CD4-positive, alpha-beta T cell treated with Interleukin-15 for 4 hours (primary cell): ENCODE measurements around the gene GRIP1.

Source experiments
- DNase-seq: peaks from one replicate; pipeline ENCODE4 v3.0.0-alpha.2; 2020; ENCODE audit warnings: low spot score

Gene GRIP1

DNA sequence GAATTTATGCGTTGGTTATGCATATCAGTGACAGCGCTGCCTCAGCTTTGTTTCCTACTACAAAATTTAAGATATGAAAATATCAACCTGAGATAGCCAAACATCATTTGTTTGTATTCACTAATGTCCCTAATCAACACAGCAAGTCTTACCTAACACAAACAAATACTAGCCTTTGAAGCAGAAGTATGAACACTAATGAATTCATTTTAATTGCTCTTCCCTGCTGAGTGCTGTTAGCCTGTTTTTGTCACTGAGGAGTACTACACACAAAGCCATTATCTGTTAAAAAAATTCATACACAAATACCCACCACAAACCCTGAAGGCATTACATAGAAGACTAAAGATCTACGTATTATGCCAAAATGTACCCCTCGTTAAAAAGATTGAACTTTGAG lies 225.8 kb downstream of the GRIP1 start:
- DNase-seq = no peak

GRCh38 chr12:66449531-66449930 lies 229.3 kb downstream of the GRIP1 start:
- DNase-seq = no peak

DNA sequence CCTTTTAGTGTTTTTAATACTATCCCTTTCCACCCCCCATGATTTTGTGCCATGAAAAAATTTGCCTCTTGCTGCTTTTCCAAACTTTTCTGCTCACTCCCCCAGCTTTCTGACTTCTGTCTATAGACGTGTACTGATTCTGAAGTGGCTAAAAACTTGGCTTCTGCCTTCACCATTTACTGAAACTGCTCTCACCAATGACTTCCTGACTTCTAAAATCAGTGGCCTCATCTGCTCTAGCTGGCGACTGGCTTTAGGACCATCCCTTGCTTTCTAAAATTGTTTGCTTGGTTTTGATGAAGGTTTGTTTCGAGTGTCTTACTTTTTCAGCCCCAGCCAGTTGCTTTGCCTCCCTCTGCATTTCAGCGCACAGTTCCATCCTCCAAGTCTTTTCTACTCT lies 231.2 kb downstream of the GRIP1 start:
- no peak for DNase-seq

GRCh38 chr12:66446276-66446675 lies 232.6 kb downstream of the GRIP1 start:
- no peak for DNase-seq

DNA sequence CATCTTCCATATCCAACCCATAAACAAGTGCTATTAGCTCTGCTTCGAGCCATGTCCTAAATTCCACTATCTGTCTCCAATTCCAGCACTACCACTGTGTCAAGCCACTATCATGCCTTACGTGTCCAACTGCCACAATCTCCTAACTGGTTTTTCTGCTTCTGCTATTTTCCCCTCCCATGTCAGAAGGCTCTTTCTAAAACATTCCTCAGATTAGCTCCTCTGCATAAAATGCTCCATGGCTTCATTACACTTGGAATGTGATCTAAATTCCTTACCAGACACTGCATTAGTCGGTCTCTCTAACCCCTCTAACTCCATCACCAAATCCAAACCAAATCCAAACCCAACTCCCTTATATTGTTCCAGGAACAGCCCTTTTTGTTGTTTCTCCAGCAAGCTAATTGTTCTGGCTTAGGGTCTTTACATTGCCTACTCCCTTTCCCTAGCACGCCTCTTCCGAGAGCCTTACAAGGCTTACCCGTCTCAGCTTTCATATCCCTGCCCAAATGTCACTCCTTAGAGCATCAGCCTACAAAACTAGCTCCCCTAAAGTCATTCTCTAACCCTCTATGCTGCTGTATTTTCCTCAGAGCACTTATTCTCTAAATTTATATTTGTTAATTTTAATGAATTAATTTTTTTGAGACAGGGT lies 236.8 kb downstream of the GRIP1 start:
- DNase-seq = no peak

DNA sequence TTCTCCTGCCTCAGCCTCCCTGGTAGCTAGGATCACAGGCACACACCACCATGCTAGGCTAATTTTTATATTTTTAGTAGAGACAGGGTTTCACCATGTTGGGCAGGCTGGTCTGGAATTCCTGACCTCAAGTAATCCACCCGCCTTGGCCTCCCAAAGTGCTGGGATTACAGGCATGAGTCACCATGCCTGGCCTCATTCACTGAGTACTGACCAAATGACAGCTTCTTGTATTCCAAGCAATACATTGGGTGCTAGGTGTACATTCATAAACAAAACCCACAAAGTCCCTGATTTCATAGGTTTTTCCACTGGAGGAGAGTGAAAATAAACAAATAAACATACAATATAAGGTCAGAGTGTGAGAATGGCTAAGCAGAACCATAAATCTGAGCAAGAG lies 240.3 kb downstream of the GRIP1 start:
- DNase-seq = no peak

- no peak for DNase-seq
Observed at GRCh38 chr12:66430106-66430505, 248.8 kb downstream of the GRIP1 start.

GRCh38 chr12:66428870-66429269 lies 250.0 kb downstream of the GRIP1 start:
- no peak for DNase-seq

- DNase-seq = no peak
Observed at GRCh38 chr12:66428261-66428660, 250.6 kb downstream of the GRIP1 start.

GRCh38 chr12:66426696-66427095 lies 252.2 kb downstream of the GRIP1 start:
- no peak for DNase-seq

DNA sequence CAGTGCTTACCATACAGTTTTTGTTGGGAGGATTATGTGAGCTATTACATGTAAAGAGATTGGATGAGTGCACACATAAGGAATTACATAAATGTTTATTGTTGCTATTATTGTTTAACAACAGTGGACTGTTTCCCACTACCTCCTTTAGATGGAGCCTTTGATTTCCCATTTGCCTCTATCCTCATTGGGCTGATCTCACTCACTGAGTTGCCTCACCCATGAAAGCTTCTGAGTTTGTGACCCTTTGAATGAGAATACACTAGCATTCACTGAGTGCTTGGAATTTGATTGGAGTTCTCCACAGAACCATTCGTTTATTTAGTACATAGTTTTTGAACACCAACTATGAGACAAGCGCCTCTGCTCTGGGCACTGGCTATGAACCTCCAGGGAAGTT lies 255.6 kb downstream of the GRIP1 start:
- no peak for DNase-seq

DNA sequence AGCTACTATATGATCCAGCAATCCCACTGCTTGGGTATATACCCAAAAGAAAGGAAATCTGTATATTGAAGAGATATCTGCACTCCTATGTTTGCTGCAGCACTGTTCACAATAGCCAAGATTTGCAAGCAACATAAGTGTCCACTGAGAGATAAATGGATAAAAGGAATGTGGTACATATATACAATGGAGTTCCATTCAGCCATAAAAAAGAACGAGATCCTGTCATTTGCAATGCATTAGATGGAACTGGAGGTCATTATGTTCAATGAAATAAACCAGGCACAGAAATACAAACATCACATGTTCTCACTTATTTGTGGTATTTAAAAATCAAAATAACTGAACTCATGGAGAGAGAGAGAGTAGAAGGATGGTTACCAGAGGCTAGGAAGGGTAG lies 260.0 kb downstream of the GRIP1 start:
- no peak for DNase-seq

DNA sequence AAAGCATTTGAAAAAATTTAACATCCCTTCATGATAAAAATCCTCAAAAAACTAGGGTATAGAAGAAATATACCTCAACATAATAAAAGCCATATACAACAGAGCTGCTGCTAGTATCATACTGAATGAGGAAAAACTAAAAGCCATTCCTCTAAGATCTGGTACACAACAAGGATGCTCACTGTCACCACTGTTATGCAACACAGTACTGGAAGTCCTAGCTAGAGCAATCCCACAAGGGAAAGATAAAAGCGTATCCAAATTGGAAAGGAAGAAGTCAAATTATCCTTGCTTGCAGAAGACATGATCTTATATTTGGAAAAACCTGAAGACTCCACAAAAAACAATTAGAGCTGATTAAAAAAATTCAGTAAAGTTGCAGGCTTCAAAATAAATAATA lies 261.7 kb downstream of the GRIP1 start:
- no peak for DNase-seq

DNA sequence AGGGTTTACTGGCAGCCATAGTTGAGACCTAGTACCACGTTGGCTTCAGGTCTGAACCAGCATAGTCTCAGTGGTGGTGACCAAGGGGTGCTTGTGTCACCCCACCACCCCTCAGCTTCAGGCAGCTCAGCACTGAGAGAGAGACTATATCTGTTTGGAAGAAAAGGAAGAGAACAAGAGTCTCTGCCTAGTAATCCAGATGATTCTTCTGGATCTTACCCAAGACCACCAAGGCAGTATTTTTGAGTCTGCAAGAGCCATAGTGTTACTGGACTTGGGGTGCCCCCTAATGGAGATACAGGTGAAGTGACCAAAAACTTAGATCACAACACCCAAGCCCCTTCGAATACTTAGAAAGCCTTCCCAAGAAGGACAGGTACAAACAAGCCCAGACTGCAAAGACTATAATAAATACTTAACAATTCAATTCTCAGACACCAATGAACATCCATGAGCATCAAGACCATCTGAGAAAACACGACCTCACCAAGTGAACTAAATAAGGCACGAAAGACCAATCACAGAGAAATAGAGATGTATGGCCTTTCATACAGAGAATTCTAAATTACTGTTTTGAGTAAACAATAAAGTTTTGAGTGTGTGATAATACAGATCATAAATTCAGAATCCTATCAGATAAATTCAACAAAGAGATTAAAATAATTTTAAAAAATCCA lies 269.5 kb downstream of the GRIP1 start:
- DNase-seq = peak; percentile 53

GRCh38 chr12:66405395-66405794 lies 273.5 kb downstream of the GRIP1 start:
- no peak for DNase-seq

- DNase-seq = no peak
Observed at GRCh38 chr12:66403746-66404145, 275.1 kb downstream of the GRIP1 start.

DNA sequence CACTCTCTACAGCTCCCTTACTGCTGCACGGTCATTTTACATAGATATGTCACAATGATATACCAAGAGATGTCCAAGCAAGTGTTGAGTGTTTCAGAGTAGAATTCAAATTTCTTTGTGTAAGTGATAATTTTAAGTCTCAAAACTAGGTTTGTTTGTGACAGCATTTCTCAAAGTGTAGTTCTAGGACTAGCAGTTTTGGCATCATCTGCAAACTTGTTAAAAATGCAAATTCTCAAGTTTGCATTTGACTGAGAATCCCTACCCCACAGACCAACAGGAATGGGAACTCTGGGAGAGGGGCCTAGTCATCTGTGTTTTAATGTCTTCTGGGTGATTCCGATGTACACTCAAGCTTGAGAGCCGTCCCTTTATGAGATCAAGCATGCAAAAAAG lies 279.0 kb downstream of the GRIP1 start:
- DNase-seq = no peak

GRCh38 chr12:66398931-66399910 lies 279.7 kb downstream of the GRIP1 start:
- DNase-seq = no peak

DNA sequence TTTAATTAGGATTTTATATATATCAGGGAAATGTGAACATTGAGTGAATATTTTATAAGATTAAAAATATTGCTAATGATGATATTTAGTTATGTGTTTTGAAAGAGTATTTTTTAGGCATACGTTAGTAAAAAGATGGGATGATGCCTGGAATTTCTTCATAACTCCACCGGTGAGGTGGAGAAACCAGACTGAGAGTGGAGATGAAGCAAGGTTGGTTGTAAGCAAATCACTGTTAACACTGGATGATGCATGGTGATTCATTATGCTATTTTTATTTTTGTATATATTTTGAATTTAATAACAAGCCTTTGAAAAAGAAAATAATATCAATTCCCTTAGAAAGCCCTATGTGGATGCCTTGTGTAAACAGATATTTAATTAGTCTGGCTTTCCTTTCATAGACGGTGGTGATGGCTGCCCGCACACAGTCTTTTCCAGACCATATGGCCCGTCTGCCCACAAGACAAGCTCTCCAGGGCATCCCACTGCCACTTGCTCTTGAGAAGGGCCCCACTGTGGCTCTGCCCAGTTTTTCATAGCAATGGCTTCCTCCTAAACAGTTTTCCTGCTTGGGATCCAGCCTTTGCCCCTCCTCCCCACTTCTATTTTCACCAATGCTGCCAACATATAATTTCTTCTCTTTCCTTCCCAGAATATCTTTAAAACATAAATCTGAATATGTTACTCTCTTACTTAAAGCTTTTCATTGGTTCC lies 281.1 kb downstream of the GRIP1 start:
- DNase-seq = no peak

GRCh38 chr12:66393890-66394289 lies 285.0 kb downstream of the GRIP1 start:
- DNase-seq = no peak

DNA sequence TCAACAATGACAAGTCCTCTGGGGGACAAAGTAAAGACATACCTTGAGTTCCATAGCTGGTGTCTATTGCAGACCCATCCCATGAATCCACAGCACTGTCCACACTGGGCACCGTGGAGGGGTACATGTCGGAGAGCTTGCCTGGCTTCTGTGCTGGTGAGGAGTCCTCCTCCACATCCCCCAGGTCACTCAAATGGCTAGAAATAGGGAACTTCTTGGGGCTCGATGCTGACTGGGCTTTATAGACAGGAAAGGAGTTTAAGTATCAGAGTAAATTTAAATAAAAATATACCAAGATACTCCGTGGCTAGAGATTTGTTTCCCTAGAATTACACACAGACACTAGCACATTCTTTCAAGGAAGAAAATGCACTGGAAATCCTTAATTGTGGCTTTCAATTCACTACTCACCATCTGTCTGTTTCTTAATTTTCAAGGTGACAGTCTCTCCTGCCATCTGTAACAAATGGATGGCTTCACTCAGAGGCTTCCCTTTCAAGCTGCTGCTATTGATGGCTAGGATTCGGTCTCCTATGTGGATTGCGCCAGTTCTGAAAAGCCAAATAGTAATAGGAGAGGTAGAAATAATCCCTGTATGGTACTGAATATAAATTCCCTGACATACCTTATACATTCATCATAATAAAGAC lies 286.5 kb downstream of the GRIP1 start:
- no peak for DNase-seq

DNA sequence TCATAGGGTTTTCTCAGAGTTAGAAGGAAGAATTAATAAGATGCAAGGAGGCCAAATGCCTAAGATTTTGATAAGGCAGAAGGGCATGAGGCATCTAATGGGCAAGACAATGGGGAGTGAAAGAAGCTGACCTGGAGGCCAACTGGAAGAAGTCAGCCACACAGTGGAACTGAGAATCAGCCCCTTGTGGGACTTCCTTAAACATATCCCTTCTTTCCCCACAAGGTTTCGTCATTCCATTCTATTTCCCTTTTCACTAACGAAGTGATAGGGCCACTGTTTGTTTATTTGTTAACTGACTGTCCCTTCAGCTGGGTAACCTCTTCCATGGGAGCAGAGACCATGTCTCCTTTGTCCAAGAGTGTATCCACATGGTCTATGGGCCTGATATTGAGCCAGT lies 290.4 kb downstream of the GRIP1 start:
- no peak for DNase-seq
